GM21717 (cell line): ENCODE measurements around the gene SHISA6.

Experiments used
- ATAC-seq: cut with Tn5 transposase; IDR thresholded peaks from one replicate; pipeline ENCODE4 v1.9.1; 2021; ENCODE audit warnings: mild to moderate bottlenecking, moderate library complexity; ENCODE audit not compliant: unreplicated experiment

The SHISA6 gene

GRCh38 chr17:11264183-11264871 lies 23.3 kb downstream of the SHISA6 start:
- ATAC-seq = no peak

GRCh38 chr17:11267999-11268575 lies 27.1 kb downstream of the SHISA6 start:
- no peak for ATAC-seq

GRCh38 chr17:11269210-11269609 lies 28.2 kb downstream of the SHISA6 start:
- no peak for ATAC-seq

GRCh38 chr17:11272191-11272590 lies 31.2 kb downstream of the SHISA6 start:
- ATAC-seq = no peak

GRCh38 chr17:11273596-11273995 lies 32.6 kb downstream of the SHISA6 start:
- ATAC-seq = no peak

GRCh38 chr17:11274106-11274505 lies 33.1 kb downstream of the SHISA6 start:
- no peak for ATAC-seq

- ATAC-seq = no peak
Observed at GRCh38 chr17:11276486-11276885, 35.5 kb downstream of the SHISA6 start.

GRCh38 chr17:11278186-11278991 lies 37.4 kb downstream of the SHISA6 start:
- ATAC-seq = no peak

GRCh38 chr17:11278992-11279270 lies 37.9 kb downstream of the SHISA6 start:
- no peak for ATAC-seq

GRCh38 chr17:11279776-11280344 lies 38.8 kb downstream of the SHISA6 start:
- ATAC-seq = no peak

GRCh38 chr17:11282586-11282985 lies 41.6 kb downstream of the SHISA6 start:
- ATAC-seq = no peak

- no peak for ATAC-seq
Observed at GRCh38 chr17:11284811-11285210, 43.8 kb downstream of the SHISA6 start.

- no peak for ATAC-seq
Observed at GRCh38 chr17:11285946-11286345, 44.9 kb downstream of the SHISA6 start.

- no peak for ATAC-seq
Observed at GRCh38 chr17:11287791-11288190, 46.8 kb downstream of the SHISA6 start.

GRCh38 chr17:11290814-11291213 lies 49.8 kb downstream of the SHISA6 start:
- ATAC-seq = no peak

GRCh38 chr17:11292491-11292890 lies 51.5 kb downstream of the SHISA6 start:
- ATAC-seq = no peak

GRCh38 chr17:11293480-11293879 lies 52.5 kb downstream of the SHISA6 start:
- ATAC-seq = no peak

- ATAC-seq = no peak
Observed at GRCh38 chr17:11294826-11295225, 53.8 kb downstream of the SHISA6 start.

GRCh38 chr17:11296994-11297393 lies 56.0 kb downstream of the SHISA6 start:
- no peak for ATAC-seq

GRCh38 chr17:11298401-11298800 lies 57.4 kb downstream of the SHISA6 start:
- no peak for ATAC-seq

- ATAC-seq = no peak
Observed at GRCh38 chr17:11300201-11300600, 59.2 kb downstream of the SHISA6 start.

- no peak for ATAC-seq
Observed at GRCh38 chr17:11300738-11301137, 59.7 kb downstream of the SHISA6 start.
